NCI-H748 (cell line): ENCODE results near the gene SKP1.
"Not testable (repeated sequence)": the region's sequence is repeated elsewhere in the genome, so short reads cannot be mapped to it uniquely, and the experiment has no call there.

Experiments
- DNase-seq: peaks from one replicate; lab custom pipeline; 2025; ENCODE audit not compliant: unreplicated experiment; lab: John Stamatoyannopoulos, UW

Gene SKP1

DNA sequence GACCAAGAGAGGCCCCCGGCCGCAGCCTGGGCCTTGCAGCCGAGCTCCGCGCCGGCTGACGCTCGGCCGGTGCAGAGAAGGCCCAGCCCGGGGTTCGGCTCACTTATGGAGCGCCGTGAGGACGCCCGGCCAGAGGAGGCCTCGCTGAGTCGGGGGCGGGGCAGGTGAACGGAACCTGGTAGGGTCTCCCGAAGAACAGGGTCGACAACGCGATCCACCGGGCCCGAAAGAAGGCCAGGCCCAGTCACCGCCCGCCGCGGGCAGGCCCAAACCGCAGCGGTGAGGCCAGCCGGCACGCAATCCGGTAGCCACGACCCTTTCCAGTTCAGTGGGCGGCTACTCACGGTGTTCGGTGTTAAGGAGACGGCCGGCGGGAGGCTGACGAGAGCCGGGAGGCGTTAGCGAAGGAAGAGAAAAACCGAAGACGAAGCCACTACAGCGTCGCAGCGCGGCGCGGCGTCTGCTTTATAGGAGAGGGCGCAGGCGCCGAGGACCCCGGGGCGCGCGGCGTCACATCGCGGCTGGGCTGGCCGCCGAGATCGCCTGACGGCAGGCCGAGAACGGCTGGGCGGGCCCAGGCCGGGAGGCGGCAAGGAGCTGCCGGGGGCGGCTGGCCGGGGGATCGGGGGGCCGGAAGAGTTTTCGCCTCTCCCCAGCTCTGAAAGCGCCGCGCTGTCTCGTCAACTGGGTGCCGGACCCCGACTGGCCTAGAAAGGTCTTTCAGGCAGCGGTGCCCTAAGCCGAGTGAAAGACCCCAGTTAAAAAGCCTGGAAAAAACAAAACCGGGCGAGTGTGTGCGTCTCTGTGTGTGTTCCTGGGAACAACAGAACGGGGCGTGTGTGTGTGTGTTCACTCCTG lies at the start of gene SKP1:
Gene SKP1, minus strand, starts transcription at position 440 of the 858 bp plus-strand sequence. CDS start 2,928 bp downstream, outside the sequence.
- peak; percentile 87 for DNase-seq

DNA sequence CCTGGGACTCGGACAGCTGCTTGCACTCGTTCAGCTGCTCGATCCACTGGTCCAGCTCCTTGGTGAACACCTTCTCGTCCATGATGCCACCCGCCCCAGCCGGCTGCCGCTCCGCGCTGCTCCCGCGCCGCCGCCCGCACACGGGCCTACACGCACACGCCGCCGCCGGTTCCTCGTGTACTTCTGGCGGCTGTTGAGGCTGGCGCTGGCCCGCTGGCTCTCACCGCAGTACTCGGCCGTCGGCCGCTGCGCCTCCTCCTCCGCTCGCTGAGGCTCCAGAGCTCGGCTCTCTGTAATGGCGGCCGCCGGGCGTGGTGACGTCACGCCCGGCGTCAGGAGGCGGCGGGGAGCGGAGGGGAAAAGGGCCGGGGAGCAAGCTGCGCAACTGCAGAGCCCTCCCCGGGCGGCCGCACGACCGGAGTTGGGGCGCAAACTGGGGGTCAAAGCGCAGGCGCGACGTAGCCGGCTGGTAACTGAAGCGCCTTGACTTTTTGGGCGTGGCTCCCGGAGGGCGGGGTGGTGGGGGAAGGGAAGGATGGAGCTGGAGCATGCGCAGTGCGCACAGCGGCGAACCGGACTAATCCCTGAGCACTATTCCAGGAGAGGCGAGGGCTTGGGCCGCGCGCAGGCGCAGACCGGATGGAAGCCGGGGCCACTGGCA lies 49.2 kb upstream of the SKP1 start, which contains the start of gene PPP2CA:
Gene PPP2CA, minus strand, starts transcription at position 294 of the 661 bp plus-strand sequence. Its CDS starts 212 bp downstream, at position 82.
- DNase-seq: peak; percentile 97

- DNase-seq: peak; percentile 78
Measured at GRCh38 chr5:134224888-134225779, 48.4 kb upstream of the SKP1 start.

- DNase-seq: peak; percentile 4
Measured at GRCh38 chr5:134223406-134224248, 46.9 kb upstream of the SKP1 start.

- not testable (repeated sequence) for DNase-seq
Measured at GRCh38 chr5:134221690-134222089, 44.9 kb upstream of the SKP1 start.

DNA sequence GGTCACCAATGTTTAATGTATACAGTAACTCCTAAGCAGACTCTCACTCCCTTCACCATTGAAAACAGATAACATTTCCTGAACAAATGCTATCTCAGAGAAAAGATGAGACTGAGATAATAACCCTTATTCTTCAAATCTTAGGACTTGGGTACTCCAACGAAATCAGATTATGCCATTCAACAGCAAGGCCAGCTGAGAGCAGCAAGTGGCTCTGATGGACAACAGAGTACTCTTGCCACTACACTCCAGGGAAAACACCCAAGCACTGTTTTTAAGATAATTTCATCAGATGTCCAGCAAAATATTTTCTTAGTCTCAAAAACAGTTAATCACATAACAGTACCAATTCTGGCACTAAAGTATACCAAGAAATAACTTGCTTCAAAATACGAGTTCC lies 39.0 kb upstream of the SKP1 start:
- no peak for DNase-seq

DNA sequence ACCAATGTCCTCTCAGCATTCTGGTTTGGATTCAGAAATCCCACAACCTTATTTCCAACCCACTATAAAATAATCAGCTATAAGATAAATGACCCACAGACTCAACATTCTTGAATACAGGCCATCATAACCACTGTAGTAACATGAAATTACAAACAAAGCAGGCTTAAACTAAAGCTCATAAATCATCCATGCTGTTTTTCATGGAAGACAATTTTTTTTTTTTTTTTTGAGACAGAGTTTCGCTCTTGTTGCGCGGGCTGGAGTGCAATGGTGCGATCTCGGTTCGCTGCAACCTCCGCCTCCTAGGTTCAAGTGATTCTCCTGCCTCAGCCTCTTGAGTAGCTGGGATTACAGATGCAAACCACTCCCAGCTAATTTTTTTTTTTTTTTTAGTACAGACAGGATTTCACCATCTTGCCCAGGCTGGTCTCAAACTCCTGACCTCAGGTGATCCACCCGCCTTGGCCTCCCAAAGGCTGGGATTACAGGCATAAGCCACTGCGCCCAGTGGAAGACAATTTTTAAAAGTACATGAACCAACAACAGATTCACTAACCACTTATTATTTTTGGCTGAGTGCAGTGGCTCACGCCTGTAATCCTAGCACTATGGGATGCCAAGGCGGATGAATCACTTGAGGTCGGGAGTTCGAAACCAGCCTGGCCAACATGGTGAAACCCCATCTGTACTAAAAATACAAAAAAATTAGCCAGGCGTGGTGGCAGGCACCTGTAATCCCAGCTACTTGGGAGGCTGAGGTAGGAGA lies 34.7 kb upstream of the SKP1 start:
- DNase-seq: not testable (repeated sequence)

DNA sequence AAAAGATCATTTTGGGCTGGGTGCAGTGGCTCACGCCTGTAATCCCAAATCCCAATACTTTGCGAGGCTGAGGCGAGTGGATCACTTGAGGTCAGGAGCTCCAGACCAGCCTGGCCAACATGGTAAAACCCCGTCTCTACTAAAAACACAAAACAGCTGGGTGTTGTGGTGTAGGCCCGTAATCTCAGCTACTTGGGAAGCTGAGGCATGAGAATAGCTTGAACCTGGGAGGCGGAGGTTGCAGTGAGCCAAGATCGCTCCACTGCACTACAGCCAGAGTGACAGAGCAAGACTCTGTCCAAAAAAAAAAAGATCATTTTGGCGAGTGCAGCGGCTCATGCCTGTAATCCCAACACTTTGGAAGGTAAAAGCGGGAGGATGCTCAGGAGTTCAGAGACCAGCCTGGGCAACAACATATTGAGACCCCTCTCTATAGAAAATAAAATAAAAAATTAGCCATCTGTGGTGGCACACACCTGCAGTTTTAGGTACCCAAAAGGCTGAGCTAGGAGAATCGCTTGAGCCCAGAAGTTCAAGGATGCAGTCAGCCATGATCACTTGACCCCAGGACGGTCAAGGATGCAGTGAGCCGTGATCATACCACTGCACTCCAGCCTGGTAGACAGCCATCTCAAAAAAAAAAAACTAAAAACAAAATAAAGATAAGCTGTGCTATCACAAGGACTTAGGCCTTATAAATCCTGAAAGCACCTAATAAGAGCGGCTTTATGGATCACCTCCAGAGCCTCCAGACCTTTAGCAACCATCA lies 32.9 kb upstream of the SKP1 start:
- DNase-seq: no peak

- DNase-seq: no peak
Measured at GRCh38 chr5:134207696-134208095, 30.9 kb upstream of the SKP1 start.

GRCh38 chr5:134206627-134207160 lies 29.9 kb upstream of the SKP1 start:
- DNase-seq: no peak

GRCh38 chr5:134204575-134204974 lies 27.8 kb upstream of the SKP1 start:
- DNase-seq: no peak

GRCh38 chr5:134203630-134204029 lies 26.9 kb upstream of the SKP1 start:
- DNase-seq: no peak

- DNase-seq: no peak
Measured at GRCh38 chr5:134195666-134196065, 18.9 kb upstream of the SKP1 start.

GRCh38 chr5:134189031-134189430 lies 12.3 kb upstream of the SKP1 start:
- no peak for DNase-seq

- DNase-seq: no peak
Measured at GRCh38 chr5:134188092-134188491, 11.3 kb upstream of the SKP1 start.

GRCh38 chr5:134184155-134185135 lies 7.7 kb upstream of the SKP1 start:
- DNase-seq: peak; percentile 50

- no peak for DNase-seq
Measured at GRCh38 chr5:134183481-134183880, 6.7 kb upstream of the SKP1 start.
